Renal pelvis (tissue), 3 donors: Measurements from ENCODE around the gene POGLUT3. TPM values are rescaled to one million over a fixed set of nuclear protein-coding genes. Genes with fewer than 3 reads are reported as not detected.

Source experiments
- polyA plus RNA-seq, 3 donors: library from polyadenylated mRNA; unstranded; fragments of 120-200 nt; gene quantifications; one replicate each; pipeline ENCODE4 v1.2.1, GENCODE V29; 2013; ENCODE audit not compliant: insufficient read length in 3 of 3

The POGLUT3 gene
- polyA plus RNA-seq, 3 donors, result 30.3 to 35.6 (median 33.7) TPM

Other genes starting within 250 kb of the POGLUT3 start
- gene C11orf65, start 30.9 kb downstream of the POGLUT3 start, polyA plus RNA-seq, result 1 to 10 TPM; 2.2 to 3.4 (median 2.5) TPM
- gene EXPH5, start 95.4 kb upstream of the POGLUT3 start, polyA plus RNA-seq, result 1 to 10 TPM; 2.8 to 6.2 (median 4.6) TPM
- gene DDX10, start 166.7 kb upstream of the POGLUT3 start, polyA plus RNA-seq, result 10 to 100 TPM; 60.6 to 87.9 (median 83.5) TPM